GM12892 (cell line): Measurements from ENCODE around the gene MDFIC2.

Experiments used
- POLR2A ChIP-seq: IDR thresholded peaks from 2 replicates; pipeline ENCODE4 v1.6.1; 2011; ENCODE audit warnings: low read depth, low read length, control low read depth
- POLR2AphosphoS5 ChIP-seq: IDR thresholded peaks from 2 replicates; pipeline ENCODE4 v1.6.1; 2011; ENCODE audit warnings: low read depth, low read length, control low read depth
- TAF1 ChIP-seq: IDR thresholded peaks from 2 replicates; pipeline ENCODE4 v1.6.1; 2011; ENCODE audit warnings: low read depth, mild to moderate bottlenecking, control low read depth, low read length, borderline replicate concordance

GRCh38 chr3:70264122-70264780, 48.2 kb downstream of the MDFIC2 start:
- TF ChIP-seq POLR2AphosphoS5: no peak
- TF ChIP-seq POLR2A: no peak
- no peak for TF ChIP-seq TAF1
